ENCODE data around the gene MCHR1. TPM values are rescaled to one million over a fixed set of nuclear protein-coding genes. Genes with fewer than 3 reads are reported as not detected.
"Not testable (repeated sequence)": the region's sequence is repeated elsewhere in the genome, so short reads cannot be mapped to it uniquely, and the experiment has no call there.

MCHR1 gene
- total RNA-seq, 1 experiment from 2014 or later: not detected

- ATAC-seq (no peak), DNase-seq (ENCODE audit: low read depth, low spot score) (no peak)
- ChIA-PET POLR2A (interaction anchor here (1.1 kb wide), 1 partner anchor 145 kb away, joined by 5 read pairs; no protein-coding TSS in a partner anchor), CTCF (no interaction called here)
- no TSS peak for BruUV-seq (replicated peaks)
- intact Hi-C loops (cut with micrococcal nuclease; ENCODE audit: unreplicated experiment): no loop called here
- Histone ChIP-seq H3K9me3 (ENCODE audit: control insufficient read depth, insufficient read depth, low read depth, low read length) (no peaks in the 10 kb centered on the region), H3K27ac (ENCODE audit: low read length) (no peak overlapping the region), H3K27me3 (ENCODE audit: control insufficient read depth, insufficient read depth, low read length) (no peaks in the 10 kb centered on the region), H3K36me3 (ENCODE audit: control insufficient read depth, insufficient read depth, low read length) (no peaks in the 10 kb centered on the region; the same call in 1 of the 2 replicates), H3K4me1 (ENCODE audit: control insufficient read depth, insufficient read depth, low read length) (peaks cover 25% of the 10 kb centered on the region), H3K4me3 (ENCODE audit: low read depth in 2 of 2, low read length in 2 of 2) (no peak overlapping the region)
- in situ Hi-C loops (cut with HindIII; ENCODE audit: low pct_unique_long_range_greater_than_20kb, low sequenced_read_pairs): no loop called here
- TF ChIP-seq TCF7L2 (IDR thresholded peaks at IDR 0.05; ENCODE audit: low read depth, low read length) (no peak), SIN3A (IDR thresholded peaks at IDR 0.05; ENCODE audit: borderline replicate concordance, insufficient read depth, low read depth, low read length) (no peak), REST (IDR thresholded peaks at IDR 0.05; ENCODE audit: insufficient read depth in 1 of 2, low read depth in 2 of 2, low read length in 1 of 2) (no peak), CTCF (IDR thresholded peaks at IDR 0.05) (no peak), POLR2AphosphoS5 (IDR thresholded peaks at IDR 0.05; ENCODE audit: low read depth, low read length) (no peak)
Measured at GRCh38 chr22:40653361-40653760, 25.9 kb upstream of the MCHR1 start.

- in situ Hi-C loops (cut with HindIII; ENCODE audit: low pct_unique_long_range_greater_than_20kb, low sequenced_read_pairs) (no loop called here), intact Hi-C loops (cut with micrococcal nuclease; ENCODE audit: unreplicated experiment) (no loop called here)
- TF ChIP-seq TCF7L2 (IDR thresholded peaks at IDR 0.05; ENCODE audit: low read depth, low read length) (no peak), SIN3A (IDR thresholded peaks at IDR 0.05; ENCODE audit: borderline replicate concordance, insufficient read depth, low read depth, low read length) (no peak), POLR2AphosphoS5 (IDR thresholded peaks at IDR 0.05; ENCODE audit: low read depth, low read length) (no peak), CTCF (IDR thresholded peaks at IDR 0.05) (no peak), REST (IDR thresholded peaks at IDR 0.05; ENCODE audit: insufficient read depth in 1 of 2, low read depth in 2 of 2, low read length in 1 of 2) (no peak)
- POLR2A ChIA-PET: interaction anchor here (0.6 to 0.7 kb wide), 2 partner anchors 146 to 244 kb away, joined by 4 read pairs; no protein-coding TSS in a partner anchor
- ATAC-seq (peak; percentile 40; the same call in 1 of the 2 replicates), DNase-seq (ENCODE audit: low read depth, low spot score) (no peak)
- BruUV-seq (replicated peaks): TSS peak; percentile 54
- Histone ChIP-seq H3K9me3 (ENCODE audit: control insufficient read depth, insufficient read depth, low read depth, low read length) (no peaks in the 10 kb centered on the region), H3K4me1 (ENCODE audit: control insufficient read depth, insufficient read depth, low read length) (peaks cover 25% of the 10 kb centered on the region), H3K27me3 (ENCODE audit: control insufficient read depth, insufficient read depth, low read length) (no peaks in the 10 kb centered on the region), H3K27ac (ENCODE audit: low read length) (peak overlapping the region; percentile 68), H3K4me3 (ENCODE audit: low read depth in 2 of 2, low read length in 2 of 2) (no peak overlapping the region), H3K36me3 (ENCODE audit: control insufficient read depth, insufficient read depth, low read length) (no peaks in the 10 kb centered on the region; the same call in 1 of the 2 replicates)
- CTCF ChIA-PET: no interaction called here
Measured at GRCh38 chr22:40654522-40655167, 24.6 kb upstream of the MCHR1 start.

- ChIA-PET CTCF (interaction anchor here (0.5 kb wide), 1 partner anchor 104 kb away, joined by 4 read pairs; no protein-coding TSS in a partner anchor), POLR2A (interaction anchor here (1.2 kb wide), 1 partner anchor 20 kb away, joined by 3 read pairs; no protein-coding TSS in a partner anchor)
- ATAC-seq; H3K9me3 ChIP-seq (ENCODE audit: control insufficient read depth, insufficient read depth, low read depth, low read length); H3K4me3 ChIP-seq (ENCODE audit: low read depth in 2 of 2, low read length in 2 of 2); intact Hi-C loops (cut with micrococcal nuclease; ENCODE audit: unreplicated experiment); H3K36me3 ChIP-seq (ENCODE audit: control insufficient read depth, insufficient read depth, low read length); H3K27me3 ChIP-seq (ENCODE audit: control insufficient read depth, insufficient read depth, low read length); H3K27ac ChIP-seq (ENCODE audit: low read length); BruUV-seq (replicated peaks); in situ Hi-C loops (cut with HindIII; ENCODE audit: low pct_unique_long_range_greater_than_20kb, low sequenced_read_pairs); DNase-seq (ENCODE audit: low read depth, low spot score): not testable (repeated sequence)
- peaks cover 24% of the 10 kb centered on the region for H3K4me1 ChIP-seq (ENCODE audit: control insufficient read depth, insufficient read depth, low read length)
Measured at GRCh38 chr22:40655941-40656340, 23.3 kb upstream of the MCHR1 start.

Data from Panc1 (cell line).